ENCODE results near the gene GPR149.

The GPR149 gene

GRCh38 chr3:154345422-154346122 lies 84.4 kb downstream of the GPR149 start:
- no peak for DNase-seq

- no peak for DNase-seq
Observed at GRCh38 chr3:154338570-154338969, 91.4 kb downstream of the GPR149 start.

- no peak for DNase-seq
Observed at GRCh38 chr3:154338008-154338407, 92.0 kb downstream of the GPR149 start.

DNA sequence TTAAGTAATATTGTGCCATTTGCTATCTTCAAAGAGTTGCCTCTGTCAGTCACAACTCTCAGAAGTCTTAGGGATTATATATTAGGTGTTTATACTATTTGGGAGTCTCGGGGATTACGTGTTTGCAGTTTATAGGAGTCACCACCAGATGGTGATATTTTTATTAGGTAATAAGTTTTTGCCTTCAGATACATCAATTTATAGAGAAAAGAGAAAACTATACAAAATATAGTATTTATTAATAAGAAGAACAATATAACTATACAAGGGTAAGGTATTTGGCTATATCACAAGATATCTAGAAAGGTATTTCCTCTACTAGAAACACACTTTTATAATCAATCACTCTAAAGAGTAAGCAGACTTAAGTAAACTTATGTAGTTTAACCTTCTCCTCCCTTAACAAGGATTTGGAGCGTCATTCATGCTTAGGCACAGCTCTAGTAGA lies 95.0 kb downstream of the GPR149 start:
- DNase-seq: peak; percentile 31 to 64 (median 60)

DNA sequence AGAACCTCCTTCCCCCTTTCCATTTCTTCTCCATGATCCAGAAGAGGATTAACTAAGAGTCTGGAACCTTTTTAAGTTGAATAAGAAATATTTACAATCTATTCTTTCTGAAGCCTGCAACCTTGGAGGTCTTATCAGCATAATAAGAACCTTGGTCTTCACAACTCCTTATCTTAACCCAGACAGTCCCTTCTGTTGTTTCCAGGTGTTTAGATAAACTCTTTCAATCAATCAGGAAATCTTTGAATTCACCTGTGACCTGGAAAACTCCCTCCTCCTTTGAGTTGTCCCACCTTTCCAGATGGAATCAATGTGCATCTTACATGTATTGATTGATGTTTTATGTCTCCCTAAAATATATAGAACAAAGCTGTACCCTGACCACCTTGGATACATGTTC lies 102.1 kb downstream of the GPR149 start:
- DNase-seq: no peak

- no peak for DNase-seq
Observed at GRCh38 chr3:154324919-154325318, 105.1 kb downstream of the GPR149 start.

- DNase-seq: peak; percentile 91 to 95 (median 93)
Observed at GRCh38 chr3:154323891-154324738, 105.9 kb downstream of the GPR149 start, which contains the start of gene DHX36. TSS of gene DHX36 (minus strand) at chr3:154324487. CDS start at chr3:154324416, 71 bp downstream.

- DNase-seq: peak in 1 of 3 donors; percentile 17
Observed at GRCh38 chr3:154316974-154317767, 112.8 kb downstream of the GPR149 start.

DNA sequence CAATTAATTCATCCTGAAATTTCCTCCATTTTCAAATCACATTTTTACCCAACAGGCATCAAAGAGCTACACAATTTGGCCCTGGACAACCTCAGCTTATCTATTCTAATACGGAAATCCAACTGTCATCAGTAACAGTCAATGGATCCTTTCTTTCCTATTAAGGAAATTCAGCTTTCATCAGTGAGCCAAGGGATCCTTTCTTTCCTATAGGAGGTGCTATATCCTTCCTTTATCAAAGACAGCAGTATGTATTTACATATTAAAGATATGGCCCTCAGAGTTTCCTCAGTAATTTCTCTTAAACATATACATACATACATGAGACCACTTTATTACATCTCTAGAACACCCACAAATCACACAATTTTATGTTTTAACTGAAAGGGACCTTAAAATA lies 115.8 kb downstream of the GPR149 start:
- no peak for DNase-seq

DNA sequence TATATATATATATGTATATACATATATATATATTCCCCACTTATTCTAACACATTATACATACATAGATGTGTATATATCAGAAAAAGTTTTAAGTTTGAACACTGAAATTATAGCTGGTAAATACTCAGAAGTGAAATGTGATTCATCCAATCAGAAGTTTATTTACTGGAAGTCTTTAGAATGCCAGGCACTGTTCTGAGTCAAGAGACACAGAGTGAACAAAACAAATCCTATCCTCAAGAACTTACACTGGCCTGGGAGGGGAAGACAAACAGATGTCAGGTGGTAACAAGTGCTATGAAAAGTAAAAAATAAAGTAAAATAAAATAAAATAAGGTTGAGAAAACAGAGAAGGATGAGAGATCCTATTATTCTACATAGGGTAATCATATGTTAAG lies 119.2 kb downstream of the GPR149 start:
- DNase-seq: no peak

GRCh38 chr3:154307363-154307762 lies 122.6 kb downstream of the GPR149 start:
- no peak for DNase-seq

GRCh38 chr3:154304936-154305335 lies 125.1 kb downstream of the GPR149 start:
- DNase-seq: no peak

- no peak for DNase-seq
Observed at GRCh38 chr3:154304116-154304786, 125.7 kb downstream of the GPR149 start.

- no peak for DNase-seq
Observed at GRCh38 chr3:154301561-154301960, 128.4 kb downstream of the GPR149 start.

DNA sequence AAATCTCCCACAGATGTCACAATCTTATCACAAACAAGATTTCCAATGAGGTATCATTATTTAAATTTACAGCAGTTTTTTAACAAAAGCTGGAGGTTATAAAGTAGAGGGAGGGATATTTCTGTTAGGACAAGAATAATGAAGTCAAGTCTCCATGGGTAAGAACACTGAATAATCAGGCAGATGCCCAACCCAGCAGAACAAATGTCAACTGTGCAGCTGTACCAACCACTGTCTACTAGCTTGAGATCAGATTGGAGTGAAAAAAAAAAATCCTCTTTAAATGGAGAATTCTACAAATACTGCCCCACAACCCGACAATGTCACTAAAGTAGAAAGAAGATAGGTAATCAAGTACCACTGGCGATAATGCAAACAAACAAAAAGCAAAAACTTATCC lies 136.0 kb downstream of the GPR149 start:
- no peak for DNase-seq

DNA sequence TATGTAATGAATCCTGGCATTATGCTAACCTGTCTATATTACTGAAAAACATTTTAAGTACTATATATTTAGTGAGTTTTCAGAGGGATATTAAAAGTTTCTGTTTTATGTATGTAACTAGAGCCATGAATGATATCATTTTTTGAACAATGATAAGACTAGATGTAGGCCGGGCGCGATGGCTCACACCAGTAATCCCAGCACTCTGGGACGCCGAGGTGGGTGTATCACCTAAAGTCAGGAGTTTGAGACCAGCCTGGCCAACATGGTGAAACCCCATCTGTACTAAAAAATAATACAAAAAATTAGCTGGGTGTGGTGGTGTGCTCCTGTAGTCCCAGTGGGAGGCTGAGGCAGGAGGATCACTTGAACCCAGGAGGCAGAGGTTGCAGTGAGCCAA lies 139.8 kb downstream of the GPR149 start:
- DNase-seq: no peak
